Cardiac muscle cell (in vitro differentiated cells and primary cell): ENCODE measurements around the gene ZNF277. TPM values are rescaled to one million over a fixed set of nuclear protein-coding genes. Genes with fewer than 3 reads are reported as not detected.

ENCODE experiments used
- DNase-seq, 2 donors: peaks; one replicate each; pipeline versions ENCODE4 v3.0.0 to v3.0.0-alpha.2; 2010 to 2017; ENCODE audit warnings: low read depth in 1 of 2, low spot score in 1 of 2
- H3K27ac ChIP-seq: fragments of 200-600 bp; sonication (generic); 2 replicates; pipeline ENCODE4 v1.5.1; 2016
- H3K27me3 ChIP-seq: fragments of 200-600 bp; sonication (generic); 2 replicates; pipeline ENCODE4 v1.6.0; 2016; ENCODE audit warnings: control low read depth
- H3K36me3 ChIP-seq: fragments of 200-600 bp; sonication (generic); 2 replicates; pipeline ENCODE4 v1.5.1; 2016; ENCODE audit warnings: control low read depth
- H3K4me1 ChIP-seq: fragments of 200-600 bp; sonication (generic); 2 replicates; pipeline ENCODE4 v1.8.1; 2017; ENCODE audit warnings: low read depth, mild to moderate bottlenecking, mixed run types
- H3K4me3 ChIP-seq: fragments of 200-600 bp; sonication (generic); 2 replicates; pipeline ENCODE4 v1.5.1; 2016; ENCODE audit warnings: mild to moderate bottlenecking
- H3K9me3 ChIP-seq: fragments of 200-600 bp; sonication (generic); 2 replicates; pipeline ENCODE4 v1.5.1; 2017; ENCODE audit warnings: low read depth, mild to moderate bottlenecking, control low read depth
- CTCF ChIP-seq: IDR thresholded peaks from 2 replicates; pipeline ENCODE4 v1.5.1; 2012; ENCODE audit warnings: low read depth, mild to moderate bottlenecking, low read length
- polyA plus RNA-seq: library from polyadenylated mRNA; unstranded; fragments of >200 nt; fragmentation: Nextera tagmentation; extraction: Ambion mirVana; gene quantifications from 2 replicates; pipeline ENCODE4 v1.2.1, GENCODE V29; 2016
- total RNA-seq: library from RNA; depleted of rRNA; stranded (reverse); fragments of >200 nt; gene quantifications from 2 replicates; pipeline ENCODE4 v1.2.3, GENCODE V29; 2016

Gene ZNF277
- total and polyA plus RNA-seq, 2 experiments from 2014 or later = 9.8 to 22.6 TPM

- DNase-seq = peak in 1 of 2 donors; percentile 22
- TF ChIP-seq CTCF = no peak
- Histone ChIP-seq H3K4me3 (no peak overlapping the region), H3K4me1 (no peaks in the 10 kb centered on the region), H3K36me3 (peaks cover 11% of the 10 kb centered on the region), H3K9me3 (no peaks in the 10 kb centered on the region), H3K27ac (no peak overlapping the region), H3K27me3 (no peaks in the 10 kb centered on the region)
Measured at GRCh38 chr7:112336936-112337576, 130.6 kb downstream of the ZNF277 start.

- DNase-seq = no peak
- H3K27me3 ChIP-seq = no peaks in the 10 kb centered on the region
- H3K4me3 ChIP-seq = no peak overlapping the region
- peaks cover 19% of the 10 kb centered on the region for H3K36me3 ChIP-seq
- no peaks in the 10 kb centered on the region for H3K4me1 ChIP-seq
- no peak for TF ChIP-seq CTCF
- H3K9me3 ChIP-seq = no peaks in the 10 kb centered on the region
- H3K27ac ChIP-seq = no peak overlapping the region
Measured at GRCh38 chr7:112337892-112338291, 131.4 kb downstream of the ZNF277 start.

GRCh38 chr7:112338786-112339185 is 132.3 kb downstream of the ZNF277 start:
- DNase-seq = no peak
- Histone ChIP-seq H3K9me3 (no peaks in the 10 kb centered on the region), H3K4me3 (no peak overlapping the region), H3K4me1 (no peaks in the 10 kb centered on the region), H3K36me3 (peaks cover 24% of the 10 kb centered on the region), H3K27me3 (no peaks in the 10 kb centered on the region), H3K27ac (no peak overlapping the region)
- no peak for TF ChIP-seq CTCF

- H3K36me3 ChIP-seq = peaks cover 24% of the 10 kb centered on the region
- no peaks in the 10 kb centered on the region for H3K4me1 ChIP-seq
- H3K27me3 ChIP-seq = no peaks in the 10 kb centered on the region
- TF ChIP-seq CTCF = no peak
- H3K4me3 ChIP-seq = no peak overlapping the region
- no peak overlapping the region for H3K27ac ChIP-seq
- H3K9me3 ChIP-seq = no peaks in the 10 kb centered on the region
- DNase-seq = no peak
Measured at GRCh38 chr7:112341464-112341863, 135.0 kb downstream of the ZNF277 start.

- TF ChIP-seq CTCF = no peak
- H3K9me3 ChIP-seq = no peaks in the 10 kb centered on the region
- DNase-seq = no peak
- no peaks in the 10 kb centered on the region for H3K27me3 ChIP-seq
- H3K4me3 ChIP-seq = no peak overlapping the region
- no peaks in the 10 kb centered on the region for H3K4me1 ChIP-seq
- peaks cover 17% of the 10 kb centered on the region for H3K36me3 ChIP-seq
- H3K27ac ChIP-seq = no peak overlapping the region
Measured at GRCh38 chr7:112346381-112347060, 140.0 kb downstream of the ZNF277 start.
